NCI-H2107 (cell line): Measurements from ENCODE around the gene PTPRN2.
"Not testable (repeated sequence)": the region's sequence is repeated elsewhere in the genome, so short reads cannot be mapped to it uniquely, and the experiment has no call there.

Source experiments
- DNase-seq: peaks from one replicate; lab custom pipeline; 2025; lab: John Stamatoyannopoulos, UW

Gene PTPRN2

DNA sequence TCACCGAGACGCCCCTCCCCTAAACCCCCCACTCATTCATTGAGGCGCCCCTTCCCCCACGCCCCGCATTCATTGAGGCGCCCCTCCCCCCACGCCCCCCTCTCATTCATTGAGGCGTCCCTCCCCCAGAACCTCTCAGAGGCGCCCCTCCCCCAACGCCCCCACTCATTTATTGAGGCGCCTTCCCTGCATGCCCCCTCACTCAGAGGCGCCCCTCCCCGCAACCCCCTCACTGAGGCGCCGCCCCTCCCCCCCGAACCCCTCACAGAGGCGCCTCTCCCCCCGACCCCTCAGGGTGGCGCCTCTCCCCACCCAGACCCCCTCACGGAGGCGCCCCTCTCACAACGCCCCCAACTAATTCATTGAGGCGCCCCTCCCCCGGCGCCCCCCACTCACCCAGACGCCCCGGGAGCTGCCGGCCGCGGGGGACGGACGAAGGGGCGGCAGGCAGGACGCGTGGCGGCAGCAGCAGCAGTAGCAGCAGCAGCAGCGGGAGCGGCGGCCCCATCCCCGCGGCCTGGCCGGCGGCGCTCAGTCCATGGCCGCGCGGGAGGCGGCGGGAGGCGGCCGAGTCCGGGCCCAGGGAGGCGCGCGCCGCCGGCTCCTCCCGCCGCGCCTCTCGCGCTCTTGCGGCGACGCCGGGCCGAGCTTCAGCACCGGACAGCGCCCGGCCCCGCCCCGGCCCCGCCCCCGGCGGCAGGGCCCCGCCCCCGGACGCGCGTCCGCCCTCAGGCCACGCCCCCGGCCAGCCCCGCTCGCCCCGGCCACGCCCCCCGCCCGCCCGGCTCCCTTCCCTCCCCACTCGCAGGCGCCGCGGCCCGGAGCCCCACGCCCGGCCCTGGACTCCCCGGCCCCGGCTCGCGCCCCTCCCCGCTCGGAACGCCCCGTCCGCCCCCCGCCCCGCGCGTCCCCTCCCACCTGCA is at the start of gene PTPRN2:
TSS of gene PTPRN2 (minus strand) at position 662 of the 923 bp plus-strand sequence.
- peak; percentile 72 for DNase-seq

DNA sequence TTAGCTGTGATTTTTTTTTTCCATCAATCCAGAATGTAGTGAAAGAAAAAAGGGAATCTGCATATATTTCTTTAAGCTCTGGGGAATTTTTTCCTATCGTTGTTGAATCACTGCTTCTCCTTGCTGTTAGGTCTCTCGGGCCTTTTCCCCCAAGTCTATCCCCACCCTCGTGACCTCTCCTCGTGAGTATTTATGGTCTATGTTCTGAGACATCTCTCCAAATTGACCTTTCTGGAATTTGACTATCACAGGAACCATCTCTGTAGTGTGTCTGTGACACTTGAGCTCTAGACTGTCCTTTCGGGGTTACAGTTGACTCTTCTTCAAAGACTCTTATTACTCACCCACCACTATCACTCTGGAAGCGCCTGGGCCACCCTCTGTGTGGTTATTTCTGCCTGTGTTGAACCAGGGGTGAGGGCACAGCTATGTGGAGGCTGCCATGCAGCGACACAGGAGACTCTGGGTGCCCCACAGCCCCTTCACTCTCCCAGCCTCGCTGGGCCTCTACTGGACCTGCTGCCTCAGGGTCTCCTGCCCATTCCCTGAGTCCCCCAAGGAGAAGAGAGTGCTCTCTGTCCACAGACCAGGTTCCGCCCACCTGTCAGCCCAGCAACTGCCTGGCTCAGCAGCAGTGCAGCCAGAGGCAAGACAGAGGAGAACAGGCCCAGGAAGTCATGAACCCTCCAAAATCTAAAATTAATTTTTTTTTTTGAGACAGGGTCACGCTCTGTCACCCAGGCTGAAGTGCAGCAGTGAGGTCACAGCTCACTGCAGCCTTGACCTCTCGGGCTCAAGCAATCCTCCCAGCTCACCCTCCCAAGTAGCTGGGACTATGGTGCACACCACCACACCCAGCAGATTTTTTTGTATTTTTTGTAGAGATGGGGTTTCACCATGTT is 45.7 kb upstream of the PTPRN2 start:
- DNase-seq, result no peak

DNA sequence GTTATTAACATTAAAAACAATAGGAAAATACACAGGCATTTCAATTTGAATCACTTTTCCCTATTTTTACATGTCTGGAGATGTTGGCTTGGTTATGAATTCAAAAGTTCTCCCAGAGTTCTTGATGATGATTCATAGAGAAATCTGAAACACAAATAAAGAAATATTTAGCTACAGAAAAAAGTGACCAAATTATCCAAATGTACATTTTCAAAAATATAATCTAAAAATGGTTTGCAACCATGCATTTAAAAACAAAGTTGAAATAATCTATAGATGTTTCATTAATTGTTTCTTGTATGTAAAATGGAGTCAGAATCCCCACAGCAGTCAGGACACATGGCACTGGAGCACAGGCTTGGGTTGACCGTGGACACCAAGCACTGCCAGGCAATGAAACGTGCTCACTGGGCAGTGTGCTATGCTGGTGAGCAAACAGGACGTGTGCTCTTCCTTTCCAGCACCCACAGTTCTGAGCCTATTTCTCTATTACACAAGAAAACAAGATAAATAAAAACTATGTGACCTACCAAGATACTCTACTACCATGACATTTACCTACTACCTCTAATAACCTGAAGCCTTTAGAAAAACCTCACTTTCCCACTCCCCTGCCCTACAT is 44.1 kb upstream of the PTPRN2 start:
- no peak for DNase-seq

DNA sequence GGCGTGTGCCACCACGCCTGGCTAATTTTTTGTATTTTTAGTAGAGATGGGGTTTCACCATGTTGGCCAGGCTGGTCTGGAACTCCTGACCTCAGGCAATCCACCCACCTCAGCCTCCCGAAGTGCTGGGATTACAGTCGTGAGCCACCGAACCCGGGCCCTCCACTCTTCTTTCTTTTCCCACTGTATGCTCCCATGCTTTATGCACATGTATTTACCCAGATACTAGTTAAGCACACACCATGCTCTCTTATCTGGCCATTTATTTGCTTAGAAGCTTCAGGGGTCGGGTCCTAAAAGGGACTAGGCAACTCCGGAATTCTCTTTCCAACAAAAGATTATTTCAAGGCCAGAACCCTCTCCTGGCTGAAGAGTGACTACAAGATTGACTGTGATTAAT is 38.7 kb upstream of the PTPRN2 start:
- not testable (repeated sequence) for DNase-seq

DNA sequence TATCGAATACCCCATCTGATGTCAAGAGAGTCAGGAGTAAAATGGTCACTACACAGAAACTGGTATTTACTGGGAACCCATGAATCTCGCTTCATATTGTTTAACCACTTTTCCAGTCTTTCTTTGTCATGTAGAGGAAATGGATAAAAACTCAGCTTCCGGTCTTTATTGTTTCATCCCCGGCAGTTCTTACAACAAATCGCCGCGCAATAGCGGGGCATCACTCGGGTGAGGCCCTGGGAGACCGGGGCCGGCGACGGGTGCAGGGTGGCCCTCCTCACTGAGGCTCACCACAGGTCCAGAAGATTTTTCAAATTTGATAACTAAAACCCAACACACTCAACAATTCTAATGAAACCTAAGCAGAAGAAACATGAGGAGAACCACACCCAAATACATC is 35.6 kb upstream of the PTPRN2 start:
- no peak for DNase-seq

DNA sequence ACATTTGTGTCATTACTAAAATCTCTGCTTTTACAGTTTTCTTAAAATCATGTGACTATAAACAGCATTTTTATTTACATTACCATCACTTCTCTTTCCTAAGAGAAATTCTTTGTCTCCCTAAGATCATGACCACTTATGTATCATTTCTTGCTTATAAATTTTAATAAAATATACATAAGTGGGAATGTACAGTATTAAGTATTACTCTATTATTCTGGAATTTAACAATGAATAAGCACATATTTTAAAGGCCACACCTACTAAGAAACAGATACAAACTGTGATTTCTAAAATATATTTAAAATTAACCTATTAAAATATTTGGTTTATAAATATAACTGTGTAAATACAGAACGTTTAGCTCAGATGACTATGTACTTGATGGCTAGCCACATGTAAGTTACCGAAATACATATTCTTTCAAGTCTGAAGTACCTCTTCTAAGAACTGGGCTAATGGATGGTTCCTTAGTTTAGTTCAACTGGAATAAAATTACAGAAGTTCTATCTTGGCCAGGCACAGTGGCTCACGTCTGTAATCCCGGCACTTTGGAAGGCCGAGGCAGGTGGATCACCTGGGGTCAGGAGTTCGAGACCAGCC is 33.3 kb upstream of the PTPRN2 start:
- DNase-seq, result no peak

DNA sequence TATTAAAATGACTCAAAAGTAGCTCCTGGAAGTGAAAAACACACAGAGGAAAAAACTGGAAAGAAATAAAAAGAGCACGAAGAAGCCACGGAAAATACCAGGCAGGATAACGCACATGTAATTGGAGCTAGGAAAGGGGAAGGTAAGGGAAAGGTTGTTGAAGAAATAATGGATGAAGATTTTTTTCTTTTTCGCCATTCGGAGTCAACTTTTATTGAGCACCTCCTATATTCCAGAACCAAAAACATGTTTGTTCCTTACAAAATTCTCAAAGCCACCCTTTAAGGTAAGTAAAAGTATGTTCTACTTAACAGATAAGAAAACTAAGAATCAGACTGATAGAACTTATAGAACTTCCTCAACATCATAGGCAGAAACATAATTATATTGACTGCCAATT is 32.8 kb upstream of the PTPRN2 start:
- no peak for DNase-seq

DNA sequence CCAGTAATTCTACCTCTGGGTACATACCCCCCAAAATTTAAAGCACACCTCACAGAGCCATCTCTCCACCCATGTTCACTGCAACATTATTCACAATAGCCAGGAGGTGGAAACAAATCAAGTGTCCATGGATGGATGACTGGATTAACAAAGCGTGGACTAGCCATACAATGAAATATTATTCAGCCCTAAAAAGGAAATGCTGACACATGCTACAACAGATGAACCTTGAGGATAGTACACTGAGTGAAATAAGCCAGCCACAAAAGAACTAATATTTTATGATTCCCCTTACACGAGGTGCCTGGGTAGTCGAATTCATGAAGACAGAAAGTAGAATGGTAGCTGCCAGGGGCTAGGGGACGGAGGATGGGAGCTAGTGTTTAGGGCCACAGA is 31.1 kb upstream of the PTPRN2 start:
- no peak for DNase-seq

DNA sequence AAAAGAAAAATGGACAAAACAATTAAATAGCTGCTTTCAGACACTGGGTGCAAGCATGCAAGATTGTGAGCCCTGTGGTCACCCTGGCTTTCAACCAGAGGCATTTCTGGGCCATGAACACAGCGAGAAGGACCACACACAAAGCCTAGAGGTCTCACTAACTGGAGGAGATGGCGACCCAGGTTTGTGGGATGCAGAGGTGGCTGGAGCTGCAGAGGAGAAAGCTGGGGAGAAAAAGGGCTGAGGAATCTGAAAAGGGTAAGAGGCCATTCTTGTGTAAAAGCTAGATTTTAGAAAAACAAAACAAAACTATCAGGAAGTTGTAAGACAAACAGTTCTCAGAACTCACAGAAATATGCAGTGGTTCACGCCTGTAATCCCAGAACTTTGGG is 30.1 kb upstream of the PTPRN2 start:
- no peak for DNase-seq

DNA sequence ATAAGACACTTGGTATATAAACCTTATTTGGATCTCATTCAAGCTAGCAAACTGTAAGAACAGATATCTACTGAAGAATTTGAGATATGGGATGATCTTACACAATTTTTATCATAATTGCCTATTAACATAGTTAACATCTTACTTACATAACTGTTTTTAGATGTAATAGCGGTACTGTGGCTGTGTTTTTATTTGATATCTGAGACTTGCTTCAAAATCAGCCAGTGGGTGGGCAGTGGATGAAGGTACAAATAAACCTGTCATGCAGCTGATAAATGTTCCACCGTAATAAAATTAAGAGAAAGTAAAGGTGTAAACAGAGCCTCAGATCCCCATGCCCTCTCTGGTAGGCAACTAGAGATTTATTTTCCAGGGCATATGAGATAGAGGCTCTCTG is 28.4 kb upstream of the PTPRN2 start:
- no peak for DNase-seq

DNA sequence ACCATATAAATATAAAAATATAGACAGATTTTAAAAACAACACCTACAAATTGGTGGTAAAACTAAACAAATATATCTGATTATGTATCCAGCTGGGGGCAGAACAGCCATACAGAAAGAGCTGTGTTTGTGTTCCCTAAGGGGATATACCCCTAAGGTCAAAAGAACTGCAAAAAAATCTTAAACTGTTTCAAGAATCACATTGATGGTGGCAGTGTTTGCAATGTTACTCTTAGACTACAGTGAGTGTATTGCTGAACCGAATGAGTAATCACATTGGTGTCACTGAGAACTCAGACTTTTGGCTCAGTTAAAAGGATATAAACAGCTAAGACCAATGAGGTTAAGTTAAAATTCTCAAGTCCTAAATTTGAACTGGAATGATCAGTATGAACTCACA is 27.1 kb upstream of the PTPRN2 start:
- no peak for DNase-seq

DNA sequence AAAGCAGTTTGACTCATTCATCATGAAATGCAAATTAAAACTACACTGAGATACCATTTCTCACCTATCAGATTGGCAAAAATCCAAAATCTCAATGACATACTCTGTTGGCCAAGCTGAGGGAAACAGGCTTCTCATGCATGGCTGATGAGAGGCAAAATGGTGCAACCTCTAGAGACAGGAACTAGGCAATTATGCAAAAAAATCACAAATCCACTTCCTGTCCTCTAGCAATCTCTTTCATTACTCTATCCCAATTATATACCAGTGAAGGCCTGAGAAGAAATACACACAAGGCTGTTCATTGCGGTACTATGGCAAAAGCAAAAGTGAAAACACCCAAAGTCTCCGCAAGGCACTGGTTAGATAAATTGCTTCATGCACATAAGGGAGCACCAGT is 25.9 kb upstream of the PTPRN2 start:
- peak; percentile 36 for DNase-seq

DNA sequence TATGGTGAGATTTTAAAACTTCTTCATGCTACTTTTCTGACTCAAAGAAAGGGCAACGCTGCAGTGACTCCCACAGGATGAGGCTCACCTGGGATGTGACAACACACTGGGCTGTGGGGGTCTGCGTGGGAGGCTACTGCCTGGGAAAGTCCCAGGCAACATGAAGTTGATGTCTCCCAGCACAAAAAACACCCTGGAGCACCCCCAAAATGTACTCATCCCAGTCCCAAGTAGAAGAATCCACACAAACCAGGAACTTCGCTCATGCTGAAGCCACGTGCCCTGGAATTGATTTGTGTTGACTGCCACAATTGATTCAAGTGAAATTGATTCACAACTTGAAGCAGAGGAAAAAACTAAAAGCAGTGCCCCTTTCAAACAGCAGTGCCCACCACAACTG is 24.9 kb upstream of the PTPRN2 start:
- DNase-seq, result no peak

DNA sequence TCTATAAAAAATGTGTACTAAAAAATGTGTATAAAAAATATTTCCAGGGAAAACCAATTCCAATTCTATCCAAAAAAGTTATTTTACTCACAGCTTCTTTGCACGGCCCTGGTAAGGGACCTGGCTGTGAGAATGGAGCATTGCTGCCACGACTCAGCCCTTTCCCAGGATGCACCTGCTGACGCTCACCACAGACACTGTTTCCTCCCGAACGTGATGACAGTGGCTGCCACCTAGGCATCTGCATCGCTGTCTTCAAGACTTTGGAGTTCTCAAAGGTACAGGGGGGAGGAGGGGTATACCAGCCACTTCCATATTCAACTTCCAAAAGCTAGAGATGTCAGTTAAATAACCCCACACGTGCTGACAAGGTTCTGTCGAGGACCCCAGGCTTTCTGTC is 23.9 kb upstream of the PTPRN2 start:
- DNase-seq, result no peak

DNA sequence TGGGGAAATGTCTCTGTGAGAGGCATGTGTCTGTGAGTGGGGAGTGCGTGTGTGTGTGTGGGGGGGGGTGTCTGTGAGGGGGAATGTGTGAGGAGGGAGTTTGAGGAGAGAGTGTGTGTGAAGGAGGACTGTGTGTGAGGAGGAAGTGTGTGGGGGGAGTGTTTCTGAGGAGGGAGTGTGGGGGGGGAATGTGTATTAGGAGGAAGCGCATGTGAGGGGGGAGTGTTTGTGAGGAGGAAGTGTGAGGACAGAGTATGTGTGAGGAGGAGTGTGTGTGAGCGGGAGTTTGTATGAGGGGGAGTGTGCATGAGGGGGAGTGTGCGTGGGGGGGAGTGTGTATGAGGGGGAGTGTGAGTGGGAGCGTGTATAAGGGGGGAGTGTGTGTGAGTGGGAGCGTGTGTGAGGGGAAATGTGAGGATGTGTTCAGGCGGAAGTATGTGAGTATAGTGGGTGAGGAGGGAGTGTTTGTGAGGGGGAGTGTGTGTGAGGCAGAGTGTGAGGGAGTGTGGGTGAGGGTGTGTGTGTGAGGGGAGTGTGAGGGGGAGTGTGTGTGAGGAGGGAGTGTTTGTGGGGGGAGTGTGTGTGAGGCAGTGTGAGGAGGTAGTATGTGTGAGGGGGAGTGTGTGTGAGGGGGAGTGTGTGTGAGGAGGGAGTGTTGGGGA is 21.8 kb upstream of the PTPRN2 start:
- DNase-seq, result no peak

DNA sequence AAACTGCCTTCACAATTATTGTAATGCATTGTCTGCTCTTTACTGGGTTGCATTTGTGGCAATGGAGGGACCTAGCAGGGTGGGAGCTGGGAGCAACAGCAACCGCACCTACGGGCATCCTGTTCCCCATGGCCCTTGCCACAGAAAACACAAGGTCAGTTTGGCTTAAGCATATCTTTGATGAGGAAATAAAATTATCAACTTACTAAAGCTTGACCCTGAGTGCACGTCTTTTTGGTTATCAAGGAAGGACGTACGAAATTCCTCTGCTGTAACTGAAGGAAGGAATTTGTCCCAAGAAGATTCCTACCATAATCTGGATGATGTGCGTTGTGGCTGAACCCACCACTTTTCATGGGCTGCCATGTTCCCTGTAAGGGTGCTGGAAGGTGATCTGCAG is 19.9 kb upstream of the PTPRN2 start:
- no peak for DNase-seq

DNA sequence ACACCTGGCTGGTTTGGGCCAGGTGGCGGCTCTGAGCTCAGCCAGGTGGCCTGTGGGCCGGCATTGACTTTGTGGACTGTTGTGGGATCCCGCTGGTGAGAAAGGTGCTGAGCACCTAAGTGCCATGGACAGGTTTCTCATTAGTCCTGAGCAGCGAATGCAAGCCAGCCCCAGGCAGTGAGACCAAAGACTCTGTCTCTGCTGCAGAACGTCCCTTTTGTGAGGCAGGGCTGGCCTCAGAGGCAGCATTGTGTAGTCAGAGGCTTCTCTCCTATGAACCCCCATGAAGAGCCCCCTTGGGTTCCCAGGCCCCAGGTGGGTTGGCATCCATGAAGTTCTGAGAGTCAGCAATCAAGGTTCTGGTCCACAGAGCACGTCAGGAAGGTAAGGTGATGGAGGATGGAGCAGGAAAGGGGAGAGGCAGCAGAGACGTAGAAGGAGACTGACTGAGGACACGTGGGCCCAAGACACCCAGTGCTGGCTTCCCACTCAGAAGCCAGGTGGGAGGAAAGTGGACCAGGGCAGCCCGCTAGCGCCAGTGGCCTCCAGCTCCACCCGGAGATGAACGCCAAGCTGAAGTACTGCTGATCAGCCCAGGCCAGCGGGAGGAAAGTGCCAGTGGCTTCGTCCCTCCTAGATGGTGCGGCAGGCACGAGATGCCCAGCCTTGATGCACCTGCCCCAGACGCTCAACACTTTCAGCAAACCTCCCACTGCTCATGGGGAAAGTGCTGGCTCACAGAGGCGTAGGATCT is 19.2 kb upstream of the PTPRN2 start:
- no peak for DNase-seq

DNA sequence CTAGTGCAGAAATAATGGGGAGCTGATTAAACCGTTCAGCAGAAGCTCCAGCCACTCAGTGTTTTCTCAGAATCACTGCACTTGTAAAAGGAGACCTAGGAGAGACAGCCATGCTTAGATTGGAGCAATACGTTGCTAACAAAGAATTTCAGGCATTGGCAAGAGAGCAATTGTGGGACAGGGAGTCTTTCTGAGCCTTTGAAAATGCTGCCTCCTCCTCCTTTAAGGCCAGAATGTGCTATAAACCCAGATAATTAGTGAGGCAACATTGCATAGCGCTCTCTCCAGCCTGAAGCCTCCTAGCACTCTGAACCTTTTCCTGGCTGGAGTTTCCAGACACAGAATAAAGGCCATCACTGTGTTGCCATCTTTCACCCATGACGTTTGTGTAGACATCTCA is 18.5 kb upstream of the PTPRN2 start:
- DNase-seq, result no peak

DNA sequence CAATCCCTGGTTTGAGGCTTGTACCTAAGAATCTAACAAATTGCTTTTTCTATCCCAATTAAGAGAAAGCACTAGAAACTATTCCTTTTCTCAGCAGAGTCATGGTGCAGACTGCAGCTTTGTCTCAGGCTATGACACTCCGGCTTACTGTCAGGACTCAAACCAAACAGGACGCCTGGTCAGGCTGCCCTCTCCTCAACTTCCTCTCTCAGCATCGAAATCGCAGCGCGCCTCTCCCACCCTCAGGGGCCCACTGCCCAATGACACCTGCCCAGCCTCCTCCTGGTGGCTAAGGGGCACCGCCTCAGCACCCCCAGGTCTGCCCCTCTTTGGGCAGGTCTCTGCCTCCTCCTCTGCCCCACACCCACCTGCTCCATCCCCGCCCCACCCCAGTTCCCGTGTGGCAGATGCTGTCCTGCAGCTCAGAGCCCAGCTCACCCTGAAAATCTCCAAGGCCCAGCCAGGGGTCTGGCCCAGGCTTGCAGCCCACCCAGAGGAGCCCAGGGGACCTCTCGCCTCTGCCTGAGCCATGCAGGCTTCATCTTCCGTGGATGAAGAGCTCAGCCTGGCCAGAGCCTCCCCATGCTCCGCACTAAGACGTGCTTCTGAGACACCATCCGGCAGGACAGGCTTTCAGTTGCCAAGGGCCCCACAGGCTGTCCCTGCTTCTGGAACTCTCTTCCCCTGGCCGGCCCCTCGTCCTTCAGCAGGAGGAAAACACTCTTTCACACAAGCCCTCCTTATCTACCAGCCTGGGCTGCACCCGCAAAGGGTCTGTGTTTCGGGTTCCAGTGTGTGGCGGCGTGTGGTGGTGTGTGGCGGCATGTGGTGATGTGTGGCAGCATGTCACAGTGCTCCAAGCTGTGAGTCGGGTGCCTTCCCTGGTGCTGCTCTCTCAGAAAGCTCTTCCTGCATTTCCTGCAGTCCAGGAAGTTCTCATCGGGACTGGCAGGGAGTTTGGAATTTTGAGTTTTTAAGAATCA is 16.4 kb upstream of the PTPRN2 start:
- no peak for DNase-seq
